Renal pelvis (tissue), 3 donors: ENCODE data around the gene CEP72. TPM values are rescaled to one million over a fixed set of nuclear protein-coding genes. Genes with fewer than 3 reads are reported as not detected.

Experiments used
- polyA plus RNA-seq, 3 donors: library from polyadenylated mRNA; unstranded; fragments of 120-200 nt; gene quantifications; one replicate each; pipeline ENCODE4 v1.2.1, GENCODE V29; 2013; ENCODE audit not compliant: insufficient read length in 3 of 3

CEP72 gene
- polyA plus RNA-seq, 3 donors: 8.6 to 11.3 (median 10.3) TPM

Other genes with a start within 250 kb of the CEP72 start
- gene EXOC3, start 169.2 kb upstream of the CEP72 start, polyA plus RNA-seq: 10 to 100 TPM; 57.0 to 79.1 (median 66.9) TPM
- 10 to 100 TPM; 46.4 to 69.6 (median 58.0) TPM for gene SLC9A3, start 87.9 kb upstream of the CEP72 start, polyA plus RNA-seq
- 1 to 10 TPM; 3.5 to 6.4 (median 4.2) TPM for gene TPPP, start 81.0 kb downstream of the CEP72 start, polyA plus RNA-seq
- 1 to 10 TPM; 7.9 to 9.2 (median 8.7) TPM for gene ZDHHC11B, start 172.4 kb downstream of the CEP72 start, polyA plus RNA-seq
- 10 to 100 TPM in 1 of 3 donors, 1 to 10 TPM in 2; 8.5 to 12.0 (median 9.9) TPM for gene ZDHHC11, start 238.6 kb downstream of the CEP72 start, polyA plus RNA-seq